ENCODE measurements around the gene RNF157. TPM values are rescaled to one million over a fixed set of nuclear protein-coding genes. Genes with fewer than 3 reads are reported as not detected.

Gene RNF157
- total and polyA plus RNA-seq, 2 of the 13 experiments (the other 11 are each of a cell fraction or from before 2014, with no cell fraction given) = 0.44 to 1.5 TPM

DNA sequence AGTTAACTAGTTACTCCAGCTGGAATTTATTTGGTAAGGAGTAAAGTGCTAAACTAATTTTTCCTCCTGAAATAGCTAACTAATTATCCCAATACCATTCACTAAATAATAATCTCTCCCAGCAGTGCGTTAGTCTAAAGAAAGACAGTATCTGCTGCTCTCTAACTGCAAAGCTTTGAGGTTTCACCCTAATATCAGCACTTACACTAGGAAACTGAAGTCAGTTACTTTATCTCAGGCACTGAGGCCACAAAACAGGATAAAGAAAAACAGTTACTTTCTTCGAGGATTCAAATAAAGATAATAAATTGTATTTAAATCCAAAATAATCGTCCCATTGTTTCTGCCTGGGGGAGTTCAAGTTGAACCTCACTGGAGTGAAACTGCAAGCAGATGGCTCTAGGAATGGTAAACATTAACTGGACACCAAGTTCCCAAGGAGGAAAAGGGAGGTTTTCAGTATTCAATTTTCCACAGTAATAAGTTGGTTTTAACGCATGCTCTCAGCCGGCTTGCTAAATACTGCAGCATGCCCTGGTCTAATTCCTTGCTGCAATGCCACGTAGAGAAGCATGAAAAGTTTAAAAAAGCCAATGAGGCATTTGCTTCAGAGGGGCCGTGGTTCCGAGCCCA, 79.3 kb downstream of the RNF157 start:
- ChIA-PET POLR2A (no interaction called here), CTCF (ENCODE audit: low intra/inter-chr PET ratio, low total read pairs) (no interaction called here)
- Histone ChIP-seq H3K9me3 (ENCODE audit: low read length) (no peaks in the 10 kb centered on the region), H2AFZ (ENCODE audit: low read length) (no peak overlapping the region), H4K20me1 (ENCODE audit: insufficient read depth, low read length) (no peaks in the 10 kb centered on the region), H3K27ac (ENCODE audit: extremely low read length, insufficient read depth, low read length) (no peak overlapping the region), H3K4me1 (ENCODE audit: insufficient read depth, low read length) (peaks cover 21% of the 10 kb centered on the region), H3K27me3 (ENCODE audit: control insufficient read depth in 1 of 2, insufficient read depth in 2 of 2, low read length in 2 of 2) (peaks cover 0 to 4% of the 10 kb centered on the region in 2 experiments; a peak in 2 of 5 replicates), H3K36me3 (replicated peaks in 1 of 2; ENCODE audit: control insufficient read depth in 1 of 2, insufficient read depth in 2 of 2, low read length in 2 of 2) (no peaks in the 10 kb centered on the region), H3K4me3 (replicated peaks in 1 of 3; ENCODE audit: insufficient read depth in 1 of 3, low read depth in 2 of 3, low read length in 3 of 3) (no peak overlapping the region), H3K79me2 (ENCODE audit: insufficient read depth, low read length) (no peaks in the 10 kb centered on the region), H3K4me2 (ENCODE audit: low read depth, low read length) (no peak overlapping the region), H3K9ac (ENCODE audit: insufficient read depth, low read depth, low read length) (no peak overlapping the region)
- in situ Hi-C loops (cut with HindIII; ENCODE audit: extremely low pct_ligation_motif_present, low pct_unique_long_range_greater_than_20kb) = no loop called here
- FAIRE-seq (peak; percentile 88), DNase-seq (ENCODE audit: low spot score) (no peak), ATAC-seq (peak; percentile 52; the same call in 2 of the 3 replicates)
- 34% methylated on average over 8 of the region's 8 CpGs for WGBS (ENCODE audit: low lambda C conversion rate)
- intact Hi-C loops (cut with micrococcal nuclease; ENCODE audit: unreplicated experiment) = no loop called here
- no TSS peak for BruUV-seq (replicated peaks)
- TF ChIP-seq, protein P1, sequence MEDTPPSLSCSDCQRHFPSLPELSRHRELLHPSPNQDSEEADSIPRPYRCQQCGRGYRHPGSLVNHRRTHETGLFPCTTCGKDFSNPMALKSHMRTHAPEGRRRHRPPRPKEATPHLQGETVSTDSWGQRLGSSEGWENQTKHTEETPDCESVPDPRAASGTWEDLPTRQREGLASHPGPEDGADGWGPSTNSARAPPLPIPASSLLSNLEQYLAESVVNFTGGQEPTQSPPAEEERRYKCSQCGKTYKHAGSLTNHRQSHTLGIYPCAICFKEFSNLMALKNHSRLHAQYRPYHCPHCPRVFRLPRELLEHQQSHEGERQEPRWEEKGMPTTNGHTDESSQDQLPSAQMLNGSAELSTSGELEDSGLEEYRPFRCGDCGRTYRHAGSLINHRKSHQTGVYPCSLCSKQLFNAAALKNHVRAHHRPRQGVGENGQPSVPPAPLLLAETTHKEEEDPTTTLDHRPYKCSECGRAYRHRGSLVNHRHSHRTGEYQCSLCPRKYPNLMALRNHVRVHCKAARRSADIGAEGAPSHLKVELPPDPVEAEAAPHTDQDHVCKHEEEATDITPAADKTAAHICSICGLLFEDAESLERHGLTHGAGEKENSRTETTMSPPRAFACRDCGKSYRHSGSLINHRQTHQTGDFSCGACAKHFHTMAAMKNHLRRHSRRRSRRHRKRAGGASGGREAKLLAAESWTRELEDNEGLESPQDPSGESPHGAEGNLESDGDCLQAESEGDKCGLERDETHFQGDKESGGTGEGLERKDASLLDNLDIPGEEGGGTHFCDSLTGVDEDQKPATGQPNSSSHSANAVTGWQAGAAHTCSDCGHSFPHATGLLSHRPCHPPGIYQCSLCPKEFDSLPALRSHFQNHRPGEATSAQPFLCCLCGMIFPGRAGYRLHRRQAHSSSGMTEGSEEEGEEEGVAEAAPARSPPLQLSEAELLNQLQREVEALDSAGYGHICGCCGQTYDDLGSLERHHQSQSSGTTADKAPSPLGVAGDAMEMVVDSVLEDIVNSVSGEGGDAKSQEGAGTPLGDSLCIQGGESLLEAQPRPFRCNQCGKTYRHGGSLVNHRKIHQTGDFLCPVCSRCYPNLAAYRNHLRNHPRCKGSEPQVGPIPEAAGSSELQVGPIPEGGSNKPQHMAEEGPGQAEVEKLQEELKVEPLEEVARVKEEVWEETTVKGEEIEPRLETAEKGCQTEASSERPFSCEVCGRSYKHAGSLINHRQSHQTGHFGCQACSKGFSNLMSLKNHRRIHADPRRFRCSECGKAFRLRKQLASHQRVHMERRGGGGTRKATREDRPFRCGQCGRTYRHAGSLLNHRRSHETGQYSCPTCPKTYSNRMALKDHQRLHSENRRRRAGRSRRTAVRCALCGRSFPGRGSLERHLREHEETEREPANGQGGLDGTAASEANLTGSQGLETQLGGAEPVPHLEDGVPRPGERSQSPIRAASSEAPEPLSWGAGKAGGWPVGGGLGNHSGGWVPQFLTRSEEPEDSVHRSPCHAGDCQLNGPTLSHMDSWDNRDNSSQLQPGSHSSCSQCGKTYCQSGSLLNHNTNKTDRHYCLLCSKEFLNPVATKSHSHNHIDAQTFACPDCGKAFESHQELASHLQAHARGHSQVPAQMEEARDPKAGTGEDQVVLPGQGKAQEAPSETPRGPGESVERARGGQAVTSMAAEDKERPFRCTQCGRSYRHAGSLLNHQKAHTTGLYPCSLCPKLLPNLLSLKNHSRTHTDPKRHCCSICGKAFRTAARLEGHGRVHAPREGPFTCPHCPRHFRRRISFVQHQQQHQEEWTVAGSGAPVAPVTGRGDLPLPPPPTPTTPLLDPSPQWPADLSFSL (CRISPR knock-in tag; IDR thresholded peaks at IDR 0.05) = no peak
- peak; percentile 96 for TF ChIP-seq BCL6 (CRISPR knock-in tag; IDR thresholded peaks at IDR 0.05)
- TF ChIP-seq, protein P2, sequence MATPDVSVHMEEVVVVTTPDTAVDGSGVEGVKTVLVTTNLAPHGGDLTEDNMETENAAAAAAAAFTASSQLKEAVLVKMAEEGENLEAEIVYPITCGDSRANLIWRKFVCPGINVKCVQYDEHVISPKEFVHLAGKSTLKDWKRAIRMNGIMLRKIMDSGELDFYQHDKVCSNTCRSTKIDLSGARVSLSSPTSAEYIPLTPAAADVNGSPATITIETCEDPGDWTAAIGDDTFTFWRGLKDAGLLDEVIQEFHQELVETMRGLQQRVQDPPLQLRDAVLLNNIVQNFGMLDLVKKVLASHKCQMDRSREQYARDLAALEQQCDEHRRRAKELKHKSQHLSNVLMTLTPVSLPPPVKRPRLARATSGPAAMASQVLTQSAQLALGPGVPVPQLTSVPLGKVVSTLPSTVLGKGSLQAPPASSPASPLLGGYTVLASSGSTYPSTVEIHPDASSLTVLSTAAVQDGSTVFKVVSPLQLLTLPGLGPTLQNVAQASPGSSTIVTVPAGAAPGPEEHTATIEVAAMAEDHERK (CRISPR knock-in tag; IDR thresholded peaks at IDR 0.05; ENCODE audit: low read depth) = no peak
- no peak for TF ChIP-seq ZNF337 (CRISPR knock-in tag; IDR thresholded peaks at IDR 0.05; ENCODE audit: borderline replicate concordance, low read depth)
- no peak for TF ChIP-seq SOX6 (IDR thresholded peaks at IDR 0.05)
- 0 out of 2 replicates have a peak, but pooled peaks have one; percentile 29 for TF ChIP-seq SOX6 (CRISPR knock-in tag; IDR thresholded peaks at IDR 0.05)
- no peak for TF ChIP-seq ZNF441 (CRISPR knock-in tag; IDR thresholded peaks at IDR 0.05; ENCODE audit: borderline replicate concordance)
- no peak for TF ChIP-seq SOX13 (IDR thresholded peaks at IDR 0.05)
- peak in 1 of 2 experiments; percentile 49; a peak in 1 of 4 replicates for TF ChIP-seq SOX13 (CRISPR knock-in tag; conservative IDR thresholded peaks at IDR 0.05 in 1 of 2, IDR thresholded peaks at IDR 0.05 in 1 of 2)
- TF ChIP-seq HDAC1 (CRISPR knock-in tag; IDR thresholded peaks at IDR 0.05) = no peak
- TF ChIP-seq ZBTB38 (CRISPR knock-in tag; IDR thresholded peaks at IDR 0.05) = no peak
- no peak for TF ChIP-seq ZNF768 (CRISPR knock-in tag; IDR thresholded peaks at IDR 0.05)
- no peak for TF ChIP-seq ZNF75D (CRISPR knock-in tag; IDR thresholded peaks at IDR 0.05; ENCODE audit: borderline replicate concordance)
- peak; percentile 23 for TF ChIP-seq SOX5 (CRISPR knock-in tag; IDR thresholded peaks at IDR 0.05; ENCODE audit: borderline replicate concordance)
- no peak for TF ChIP-seq SKI (IDR thresholded peaks at IDR 0.05; ENCODE audit: partially characterized antibody)
- no peak for TF ChIP-seq CHD4 (IDR thresholded peaks at IDR 0.05; ENCODE audit: borderline replicate concordance, low read length)
- TF ChIP-seq SP5 (CRISPR knock-in tag; IDR thresholded peaks at IDR 0.05; ENCODE audit: borderline replicate concordance, low read depth) = no peak
- no peak for TF ChIP-seq ZBTB8A (CRISPR knock-in tag; IDR thresholded peaks at IDR 0.05; ENCODE audit: borderline replicate concordance, low read depth)
- TF ChIP-seq NFKB2 (CRISPR knock-in tag; IDR thresholded peaks at IDR 0.05; ENCODE audit: borderline replicate concordance) = no peak
